ENCODE measurements around the gene HNRNPD. TPM values are rescaled to one million over a fixed set of nuclear protein-coding genes. Genes with fewer than 3 reads are reported as not detected.

The HNRNPD gene
- total RNA-seq, 2 experiments from 2014 or later = 384 to 403 TPM

GRCh38 chr4:82376109-82376508 lies 2.3 kb upstream of the HNRNPD start:
- ATAC-seq (no peak), DNase-seq (no peak)
- POLR2A ChIA-PET = interaction anchor here (0.6 to 10.0 kb wide), 3 partner anchors 48 to 69 kb away, joined by 4 to 193 read pairs (median 38); partner anchors contain the start of genes ENOPH1 and HNRNPDL
- TF ChIP-seq, protein P1, sequence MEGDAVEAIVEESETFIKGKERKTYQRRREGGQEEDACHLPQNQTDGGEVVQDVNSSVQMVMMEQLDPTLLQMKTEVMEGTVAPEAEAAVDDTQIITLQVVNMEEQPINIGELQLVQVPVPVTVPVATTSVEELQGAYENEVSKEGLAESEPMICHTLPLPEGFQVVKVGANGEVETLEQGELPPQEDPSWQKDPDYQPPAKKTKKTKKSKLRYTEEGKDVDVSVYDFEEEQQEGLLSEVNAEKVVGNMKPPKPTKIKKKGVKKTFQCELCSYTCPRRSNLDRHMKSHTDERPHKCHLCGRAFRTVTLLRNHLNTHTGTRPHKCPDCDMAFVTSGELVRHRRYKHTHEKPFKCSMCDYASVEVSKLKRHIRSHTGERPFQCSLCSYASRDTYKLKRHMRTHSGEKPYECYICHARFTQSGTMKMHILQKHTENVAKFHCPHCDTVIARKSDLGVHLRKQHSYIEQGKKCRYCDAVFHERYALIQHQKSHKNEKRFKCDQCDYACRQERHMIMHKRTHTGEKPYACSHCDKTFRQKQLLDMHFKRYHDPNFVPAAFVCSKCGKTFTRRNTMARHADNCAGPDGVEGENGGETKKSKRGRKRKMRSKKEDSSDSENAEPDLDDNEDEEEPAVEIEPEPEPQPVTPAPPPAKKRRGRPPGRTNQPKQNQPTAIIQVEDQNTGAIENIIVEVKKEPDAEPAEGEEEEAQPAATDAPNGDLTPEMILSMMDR (IDR thresholded peaks at IDR 0.05) = no peak
- H3K27me3 Mint-ChIP-seq = no peaks in the 10 kb centered on the region
- peak overlapping the region; percentile 87 for H3K4me3 Mint-ChIP-seq
- intact Hi-C loops (cut with micrococcal nuclease) = loop anchor here (10.0 kb wide), 1 partner anchor 529 kb away; the partner anchor contains the start of gene THAP9
- no peaks in the 10 kb centered on the region for H3K9me3 Mint-ChIP-seq
- H3K4me1 Mint-ChIP-seq (ENCODE audit: low read depth) = peaks cover 11% of the 10 kb centered on the region
- peak overlapping the region; percentile 5 for H3K27ac Mint-ChIP-seq
- H3K36me3 Mint-ChIP-seq (ENCODE audit: low read depth) = peaks cover 43% of the 10 kb centered on the region
- CTCF ChIA-PET = interaction anchor here (1.5 to 1.6 kb wide), 2 partner anchors 52 to 53 kb away, joined by 4 to 6 read pairs; no protein-coding TSS in a partner anchor

DNA sequence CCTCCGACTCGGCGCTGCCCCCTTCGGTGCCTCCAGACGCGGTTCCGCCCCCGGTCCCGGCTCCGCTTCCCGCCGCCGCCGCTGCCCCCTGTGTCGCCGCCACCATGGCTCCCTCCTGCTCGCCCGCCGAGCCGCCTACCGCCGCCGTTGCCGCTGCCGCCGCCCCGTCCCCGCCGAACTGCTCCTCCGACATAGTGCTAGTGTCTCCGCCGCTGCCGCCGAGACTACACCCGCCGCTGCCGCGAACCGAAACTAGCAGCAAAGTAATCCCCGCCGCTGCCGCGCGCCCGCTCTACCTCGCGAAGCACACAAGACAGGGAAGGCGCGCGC lies 340 bp downstream of the HNRNPD start:
- Mint-ChIP-seq H3K9me3 (no peaks in the 10 kb centered on the region), H3K4me3 (peak overlapping the region; percentile 87), H3K27ac (peak overlapping the region; percentile 100), H3K27me3 (no peaks in the 10 kb centered on the region), H3K4me1 (ENCODE audit: low read depth) (peaks cover 31% of the 10 kb centered on the region), H3K36me3 (ENCODE audit: low read depth) (peaks cover 70% of the 10 kb centered on the region)
- ATAC-seq = peak; percentile 17
- ChIA-PET POLR2A (interaction anchor here (0.6 to 10.0 kb wide), 11 partner anchors 12 to 735 kb away, joined by 3 to 193 read pairs (median 8); partner anchors contain the start of genes ENOPH1 and HNRNPDL), CTCF (interaction anchor here (1.0 to 3.4 kb wide), 4 partner anchors 13 to 88 kb away, joined by 3 to 25 read pairs (median 7); partner anchors contain the start of gene HNRNPDL)
- TF ChIP-seq, protein P1 (IDR thresholded peaks at IDR 0.05) = no peak
- intact Hi-C loops (cut with micrococcal nuclease) = loop anchor here (10.0 kb wide), 1 partner anchor 531 kb away; the partner anchor contains the start of gene THAP9
- peak; percentile 68 for DNase-seq

GRCh38 chr4:82372517-82373485 lies 990 bp downstream of the HNRNPD start:
- Mint-ChIP-seq H3K4me3 (peak overlapping the region; percentile 87), H3K9me3 (no peaks in the 10 kb centered on the region), H3K4me1 (ENCODE audit: low read depth) (peaks cover 36% of the 10 kb centered on the region), H3K27ac (peak overlapping the region; percentile 100), H3K36me3 (ENCODE audit: low read depth) (peaks cover 75% of the 10 kb centered on the region), H3K27me3 (no peaks in the 10 kb centered on the region)
- ATAC-seq = peak; percentile 37
- intact Hi-C loops (cut with micrococcal nuclease) = loop anchor here (10.0 kb wide), 1 partner anchor 532 kb away; the partner anchor contains the start of gene THAP9
- DNase-seq = peak; percentile 90
- CTCF ChIA-PET = interaction anchor here (0.9 to 3.4 kb wide), 4 partner anchors 12 to 56 kb away, joined by 3 to 25 read pairs (median 5); no protein-coding TSS in a partner anchor
- POLR2A ChIA-PET = interaction anchor here (0.6 to 10.0 kb wide), 11 partner anchors 9 to 1096 kb away, joined by 3 to 193 read pairs (median 4); partner anchors contain the start of genes COPS4, ENOPH1 and HNRNPDL
- TF ChIP-seq, protein P1 (IDR thresholded peaks at IDR 0.05) = no peak

- Mint-ChIP-seq H3K4me1 (ENCODE audit: low read depth) (peaks cover 47% of the 10 kb centered on the region), H3K27me3 (no peaks in the 10 kb centered on the region), H3K27ac (peak overlapping the region; percentile 100), H3K36me3 (ENCODE audit: low read depth) (peaks cover 80% of the 10 kb centered on the region), H3K4me3 (peak overlapping the region; percentile 87), H3K9me3 (no peaks in the 10 kb centered on the region)
- ATAC-seq (no peak), DNase-seq (no peak)
- TF ChIP-seq, protein P1 (IDR thresholded peaks at IDR 0.05) = no peak
- ChIA-PET CTCF (interaction anchor here (0.9 to 3.4 kb wide), 6 partner anchors 10 to 86 kb away, joined by 3 to 25 read pairs (median 3); no protein-coding TSS in a partner anchor), POLR2A (interaction anchor here (0.6 to 10.0 kb wide), 7 partner anchors 10 to 552 kb away, joined by 3 to 193 read pairs (median 8); partner anchors contain the start of genes ENOPH1 and HNRNPDL)
- intact Hi-C loops (cut with micrococcal nuclease) = loop anchor here (10.0 kb wide), 1 partner anchor 533 kb away; the partner anchor contains the start of gene THAP9
Observed at GRCh38 chr4:82371497-82371896, 2.3 kb downstream of the HNRNPD start.

All from activated CD8-positive, alpha-beta T cell treated with anti-CD3 and anti-CD28 coated beads for 36 hours (primary cell).